ENCODE data around the gene SMAGP.
A peak's percentile ranks its signal among the peaks of the same experiment; 100 is the strongest.
"Not testable (repeated sequence)": the region's sequence is repeated elsewhere in the genome, so short reads cannot be mapped to it uniquely, and the experiment has no call there.

SMAGP gene

GRCh38 chr12:51259600-51259999, 10.6 kb downstream of the SMAGP start:
- not testable (repeated sequence) for H3K36me3 ChIP-seq (ENCODE audit: insufficient read depth, low read length); H3K4me2 ChIP-seq (ENCODE audit: low read length); H3K27me3 ChIP-seq (ENCODE audit: control insufficient read depth, insufficient read depth, low read length)

GRCh38 chr12:51254536-51254935, 15.7 kb downstream of the SMAGP start:
- Histone ChIP-seq H3K4me1 (ENCODE audit: control insufficient read depth, insufficient read depth, low read length) (no peaks in the 10 kb centered on the region), H3K4me2 (ENCODE audit: low read length) (no peak overlapping the region), H3K9me3 (replicated peaks; ENCODE audit: low read length) (no peaks in the 10 kb centered on the region), H3K27me3 (ENCODE audit: control insufficient read depth, insufficient read depth, low read length) (no peaks in the 10 kb centered on the region), H3K4me3 (ENCODE audit: low read length) (no peak overlapping the region), H3K36me3 (ENCODE audit: insufficient read depth, low read length) (peaks cover 15% of the 10 kb centered on the region), H3K9ac (ENCODE audit: low read depth, low read length) (no peak overlapping the region)

More at GRCh38 chr12:51259600-51259999, 10.6 kb downstream of the SMAGP start:
- H3K4me3 ChIP-seq (ENCODE audit: low read length); H3K4me1 ChIP-seq (ENCODE audit: control insufficient read depth, insufficient read depth, low read length); H3K9me3 ChIP-seq (replicated peaks; ENCODE audit: low read length); H3K9ac ChIP-seq (ENCODE audit: low read depth, low read length): not testable (repeated sequence)

GRCh38 chr12:51253276-51253675, 16.9 kb downstream of the SMAGP start:
- Histone ChIP-seq H3K36me3 (ENCODE audit: insufficient read depth, low read length) (peaks cover 15% of the 10 kb centered on the region), H3K4me3 (ENCODE audit: low read length) (no peak overlapping the region), H3K9me3 (replicated peaks; ENCODE audit: low read length) (no peaks in the 10 kb centered on the region), H3K4me1 (ENCODE audit: control insufficient read depth, insufficient read depth, low read length) (no peaks in the 10 kb centered on the region), H3K4me2 (ENCODE audit: low read length) (no peak overlapping the region), H3K27me3 (ENCODE audit: control insufficient read depth, insufficient read depth, low read length) (no peaks in the 10 kb centered on the region), H3K9ac (ENCODE audit: low read depth, low read length) (no peak overlapping the region)

- H3K9ac ChIP-seq (ENCODE audit: low read depth, low read length), result no peak overlapping the region
- peaks cover 14% of the 10 kb centered on the region for H3K4me1 ChIP-seq (ENCODE audit: control insufficient read depth, insufficient read depth, low read length)
- peaks cover 53% of the 10 kb centered on the region for H3K36me3 ChIP-seq (ENCODE audit: insufficient read depth, low read length)
- no peak overlapping the region for H3K4me3 ChIP-seq (ENCODE audit: low read length)
- H3K27me3 ChIP-seq (ENCODE audit: control insufficient read depth, insufficient read depth, low read length), result no peaks in the 10 kb centered on the region
- no peaks in the 10 kb centered on the region for H3K9me3 ChIP-seq (replicated peaks; ENCODE audit: low read length)
- no peak overlapping the region for H3K4me2 ChIP-seq (ENCODE audit: low read length)
Measured at GRCh38 chr12:51247523-51248206, 22.6 kb downstream of the SMAGP start.

GRCh38 chr12:51246254-51246853, 23.9 kb downstream of the SMAGP start:
- no peak overlapping the region for H3K4me3 ChIP-seq (ENCODE audit: low read length)
- H3K36me3 ChIP-seq (ENCODE audit: insufficient read depth, low read length), result peaks cover 63% of the 10 kb centered on the region
- no peak overlapping the region for H3K4me2 ChIP-seq (ENCODE audit: low read length)
- peaks cover 16% of the 10 kb centered on the region for H3K4me1 ChIP-seq (ENCODE audit: control insufficient read depth, insufficient read depth, low read length)
- H3K27me3 ChIP-seq (ENCODE audit: control insufficient read depth, insufficient read depth, low read length), result no peaks in the 10 kb centered on the region
- no peaks in the 10 kb centered on the region for H3K9me3 ChIP-seq (replicated peaks; ENCODE audit: low read length)
- no peak overlapping the region for H3K9ac ChIP-seq (ENCODE audit: low read depth, low read length)

GRCh38 chr12:51245476-51246253, 24.6 kb downstream of the SMAGP start:
- H3K9ac ChIP-seq (ENCODE audit: low read depth, low read length), result no peak overlapping the region
- H3K36me3 ChIP-seq (ENCODE audit: insufficient read depth, low read length), result peaks cover 66% of the 10 kb centered on the region
- no peaks in the 10 kb centered on the region for H3K27me3 ChIP-seq (ENCODE audit: control insufficient read depth, insufficient read depth, low read length)
- H3K4me2 ChIP-seq (ENCODE audit: low read length), result no peak overlapping the region
- H3K9me3 ChIP-seq (replicated peaks; ENCODE audit: low read length), result no peaks in the 10 kb centered on the region
- H3K4me1 ChIP-seq (ENCODE audit: control insufficient read depth, insufficient read depth, low read length), result peaks cover 23% of the 10 kb centered on the region
- H3K4me3 ChIP-seq (ENCODE audit: low read length), result no peak overlapping the region

- Histone ChIP-seq H3K27me3 (ENCODE audit: control insufficient read depth, insufficient read depth, low read length) (no peaks in the 10 kb centered on the region), H3K9ac (ENCODE audit: low read depth, low read length) (no peak overlapping the region), H3K36me3 (ENCODE audit: insufficient read depth, low read length) (peaks cover 66% of the 10 kb centered on the region), H3K4me2 (ENCODE audit: low read length) (no peak overlapping the region), H3K4me1 (ENCODE audit: control insufficient read depth, insufficient read depth, low read length) (peaks cover 34% of the 10 kb centered on the region), H3K4me3 (ENCODE audit: low read length) (no peak overlapping the region), H3K9me3 (replicated peaks; ENCODE audit: low read length) (no peaks in the 10 kb centered on the region)
Measured at GRCh38 chr12:51244269-51244668, 25.9 kb downstream of the SMAGP start.

- H3K27me3 ChIP-seq (ENCODE audit: control insufficient read depth, insufficient read depth, low read length), result no peaks in the 10 kb centered on the region
- no peak overlapping the region for H3K4me3 ChIP-seq (ENCODE audit: low read length)
- peaks cover 67% of the 10 kb centered on the region for H3K36me3 ChIP-seq (ENCODE audit: insufficient read depth, low read length)
- peaks cover 39% of the 10 kb centered on the region for H3K4me1 ChIP-seq (ENCODE audit: control insufficient read depth, insufficient read depth, low read length)
- no peaks in the 10 kb centered on the region for H3K9me3 ChIP-seq (replicated peaks; ENCODE audit: low read length)
- no peak overlapping the region for H3K9ac ChIP-seq (ENCODE audit: low read depth, low read length)
- H3K4me2 ChIP-seq (ENCODE audit: low read length), result no peak overlapping the region
Measured at GRCh38 chr12:51242876-51243275, 27.3 kb downstream of the SMAGP start.

- Histone ChIP-seq H3K9me3 (replicated peaks; ENCODE audit: low read length) (no peaks in the 10 kb centered on the region), H3K36me3 (ENCODE audit: insufficient read depth, low read length) (peaks cover 64% of the 10 kb centered on the region), H3K27me3 (ENCODE audit: control insufficient read depth, insufficient read depth, low read length) (no peaks in the 10 kb centered on the region), H3K4me3 (ENCODE audit: low read length) (no peak overlapping the region), H3K4me1 (ENCODE audit: control insufficient read depth, insufficient read depth, low read length) (peaks cover 34% of the 10 kb centered on the region), H3K9ac (ENCODE audit: low read depth, low read length) (no peak overlapping the region), H3K4me2 (ENCODE audit: low read length) (no peak overlapping the region)
Measured at GRCh38 chr12:51242120-51242519, 28.1 kb downstream of the SMAGP start.

GRCh38 chr12:51240971-51241370, 29.2 kb downstream of the SMAGP start:
- no peak overlapping the region for H3K4me3 ChIP-seq (ENCODE audit: low read length)

GRCh38 chr12:51238510-51239334, 31.5 kb downstream of the SMAGP start, which contains the start of gene DAZAP2:
TSS of gene DAZAP2 (plus strand) at chr12:51238826. CDS start at chr12:51238908, 82 bp downstream.
- peak within 1 kb of the TSS; percentile 98 for H3K4me2 ChIP-seq (ENCODE audit: low read length)
- peaks cover 25% of the 10 kb centered on the region for H3K4me1 ChIP-seq (ENCODE audit: control insufficient read depth, insufficient read depth, low read length)
- peak within 1 kb of the TSS; percentile 99 for H3K4me3 ChIP-seq (ENCODE audit: low read length)
- H3K9me3 ChIP-seq (replicated peaks; ENCODE audit: low read length), result no peaks in the 10 kb centered on the region
- H3K36me3 ChIP-seq (ENCODE audit: insufficient read depth, low read length), result peaks cover 36% of the 10 kb centered on the region
- no peaks in the 10 kb centered on the region for H3K27me3 ChIP-seq (ENCODE audit: control insufficient read depth, insufficient read depth, low read length)
- H3K9ac ChIP-seq (ENCODE audit: low read depth, low read length), result peak within 1 kb of the TSS; percentile 100

More at GRCh38 chr12:51240971-51241370, 29.2 kb downstream of the SMAGP start:
- Histone ChIP-seq H3K27me3 (ENCODE audit: control insufficient read depth, insufficient read depth, low read length) (no peaks in the 10 kb centered on the region), H3K36me3 (ENCODE audit: insufficient read depth, low read length) (peaks cover 56% of the 10 kb centered on the region), H3K9ac (ENCODE audit: low read depth, low read length) (no peak overlapping the region), H3K4me1 (ENCODE audit: control insufficient read depth, insufficient read depth, low read length) (peaks cover 27% of the 10 kb centered on the region), H3K4me2 (ENCODE audit: low read length) (no peak overlapping the region), H3K9me3 (replicated peaks; ENCODE audit: low read length) (no peaks in the 10 kb centered on the region)
